A673 (cell line): ENCODE results near the gene PAX3. TPM values are rescaled to one million over a fixed set of nuclear protein-coding genes. Genes with fewer than 3 reads are reported as not detected.

ENCODE experiments used
- BruUV-seq: library from RNA; stranded (reverse); fragments of 400-500 nt; replicated peaks from 2 replicates; lab custom pipeline; 2021; lab: Mats Ljungman, UMichigan
- CTCF ChIA-PET: fragments of 300-600 bp; sonication (Branson Sonifier 250); formaldehyde crosslinking; loops from one replicate; lab custom pipeline; 2022; ENCODE audit warnings: antibody characterized with exemption; lab: Charles Lee
- POLR2A ChIA-PET: fragments of 300-600 bp; sonication (Branson Sonifier 250); formaldehyde crosslinking; loops from one replicate; lab custom pipeline; 2022; ENCODE audit warnings: antibody characterized with exemption; ENCODE audit not compliant: low non-redundant PET; lab: Charles Lee
- DNase-seq: peaks from one replicate; pipeline ENCODE4 v3.0.0-alpha.2; 2015; ENCODE audit warnings: low spot score
- H3K27ac ChIP-seq: fragments of 200-600 bp; sonication (generic); 2 replicates; pipeline ENCODE4 v1.5.1; 2016; ENCODE audit warnings: mixed run types, low read depth, mild to moderate bottlenecking, mixed read lengths, antibody characterized with exemption, low read length; ENCODE audit not compliant: poor library complexity, severe bottlenecking
- H3K27me3 ChIP-seq: fragments of 200-600 bp; sonication (generic); replicated peaks from 2 replicates; pipeline ENCODE4 v1.6.1; 2017; ENCODE audit warnings: mixed run types, low read depth, mild to moderate bottlenecking, mixed read lengths, antibody characterized with exemption, low read length; ENCODE audit not compliant: insufficient read depth, poor library complexity
- H3K36me3 ChIP-seq: fragments of 200-600 bp; sonication (generic); 2 replicates; pipeline ENCODE4 v1.6.1; 2016; ENCODE audit warnings: mixed run types, mild to moderate bottlenecking, mixed read lengths, antibody characterized with exemption, low read length; ENCODE audit not compliant: insufficient read depth, poor library complexity, severe bottlenecking
- H3K4me1 ChIP-seq: fragments of 200-600 bp; sonication (generic); 2 replicates; pipeline ENCODE4 v1.6.1; 2017; ENCODE audit warnings: mixed run types, mild to moderate bottlenecking, mixed read lengths, antibody characterized with exemption, low read length; ENCODE audit not compliant: insufficient read depth, poor library complexity, severe bottlenecking
- H3K4me3 ChIP-seq: fragments of 200-600 bp; sonication (generic); 2 replicates; pipeline ENCODE4 v1.5.1; 2016; ENCODE audit warnings: low read depth, mixed run types, mild to moderate bottlenecking, mixed read lengths, low read length; ENCODE audit not compliant: poor library complexity, severe bottlenecking
- H3K9me3 ChIP-seq: fragments of 200-600 bp; sonication (generic); 2 replicates; pipeline ENCODE4 v1.6.1; 2016; ENCODE audit warnings: mixed run types, low read depth, mild to moderate bottlenecking, mixed read lengths, antibody characterized with exemption, low read length; ENCODE audit not compliant: poor library complexity, severe bottlenecking
- CTCF ChIP-seq: fragments of 300-800, 200-600 bp; sonication (generic); conservative IDR thresholded peaks from 2 replicates; pipeline ENCODE4 v1.5.1; 2017; ENCODE audit warnings: low read depth, mild to moderate bottlenecking, antibody characterized with exemption, low read length, moderate library complexity, mixed read lengths
- EZH2 ChIP-seq: fragments of 200-600 bp; sonication (generic); IDR thresholded peaks from 2 replicates; pipeline ENCODE4 v1.6.1; 2017; ENCODE audit warnings: borderline replicate concordance, low read depth, mild to moderate bottlenecking, mixed read lengths, antibody characterized with exemption, low read length; ENCODE audit not compliant: poor library complexity, severe bottlenecking
- intact Hi-C: fragments of 100-400 bp; cut with micrococcal nuclease; formaldehyde crosslinking; loops from one replicate; pipeline ENCODE4 v1.10.0; 2022; ENCODE audit not compliant: unreplicated experiment
- total RNA-seq: library from RNA; stranded (reverse); gene quantifications from 2 replicates; pipeline ENCODE4 v1.2.3, GENCODE V29; 2021

The PAX3 gene
- total RNA-seq, 1 experiment from 2014 or later = 39.3 TPM

- Histone ChIP-seq H3K4me1 (peaks cover 8% of the 10 kb centered on the region), H3K27ac (no peak overlapping the region), H3K27me3 (no peaks in the 10 kb centered on the region), H3K4me3 (no peak overlapping the region), H3K9me3 (no peaks in the 10 kb centered on the region), H3K36me3 (peaks cover 9% of the 10 kb centered on the region)
- peak; percentile 14 for DNase-seq
- POLR2A ChIA-PET = no interaction called here
- no TSS peak for BruUV-seq
- intact Hi-C loops = no loop called here
- CTCF ChIA-PET = interaction anchor here (0.6 kb wide), 1 partner anchor 42 kb away, joined by 8 read pairs; no protein-coding TSS in a partner anchor
- TF ChIP-seq CTCF = no peak
- TF ChIP-seq EZH2 = no peak
Measured at GRCh38 chr2:222232372-222232771, 66.4 kb downstream of the PAX3 start.

- Histone ChIP-seq H3K27ac (no peak overlapping the region), H3K36me3 (peaks cover 9% of the 10 kb centered on the region), H3K27me3 (no peaks in the 10 kb centered on the region), H3K4me1 (no peaks in the 10 kb centered on the region), H3K9me3 (no peaks in the 10 kb centered on the region), H3K4me3 (no peak overlapping the region)
- ChIA-PET POLR2A (no interaction called here), CTCF (no interaction called here)
- intact Hi-C loops = no loop called here
- TF ChIP-seq CTCF = no peak
- TF ChIP-seq EZH2 = no peak
- no peak for DNase-seq
- no TSS peak for BruUV-seq
Measured at GRCh38 chr2:222228054-222228453, 70.7 kb downstream of the PAX3 start.

GRCh38 chr2:222218786-222219185 lies 80.0 kb downstream of the PAX3 start:
- CTCF ChIA-PET = no interaction called here
- BruUV-seq = no TSS peak
- POLR2A ChIA-PET = interaction anchor here (0.6 kb wide), 1 partner anchor 80 kb away, joined by 3 read pairs; the partner anchor contains the start of gene PAX3

More at GRCh38 chr2:222218786-222219185, 80.0 kb downstream of the PAX3 start:
- Histone ChIP-seq H3K9me3 (no peaks in the 10 kb centered on the region), H3K4me3 (no peak overlapping the region), H3K27me3 (no peaks in the 10 kb centered on the region), H3K36me3 (peaks cover 20% of the 10 kb centered on the region), H3K27ac (no peak overlapping the region), H3K4me1 (peaks cover 23% of the 10 kb centered on the region)
- intact Hi-C loops = no loop called here
- TF ChIP-seq CTCF = no peak
- peak; percentile 26 for DNase-seq
